ENCODE measurements around the gene BSND. TPM values are rescaled to one million over a fixed set of nuclear protein-coding genes. Genes with fewer than 3 reads are reported as not detected.

BSND gene
- total RNA-seq, 6 donors from 2014 or later, result under 0.01 to 0.10 TPM; not detected in 4

GRCh38 chr1:54980046-54980527, 18.6 kb upstream of the BSND start:
- no peak for TF ChIP-seq CTCF (IDR thresholded peaks at IDR 0.05)
- TF ChIP-seq POLR2AphosphoS5 (IDR thresholded peaks at IDR 0.05), result no peak
- no peak for TF ChIP-seq EP300 (IDR thresholded peaks at IDR 0.05)
- TF ChIP-seq POLR2A (IDR thresholded peaks at IDR 0.05), result no peak
- Histone ChIP-seq H3K36me3 (no peaks in the 10 kb centered on the region), H3K4me1 (peaks cover 0 to 11% (median 5%) of the 10 kb centered on the region in 4 donors), H3K27me3 (peaks cover 0 to 14% (median 2%) of the 10 kb centered on the region in 4 donors), H3K4me3 (peak overlapping the region in 3 of 4 donors; percentile 48 to 58 (median 57)), H3K9me3 (no peaks in the 10 kb centered on the region), H3K27ac (peak overlapping the region in 1 of 4 donors; percentile 21)
- 30 to 37% methylated on average over 18 to 22 of the region's 25 CpGs for WGBS, 2 donors
- ATAC-seq (ENCODE audit: low FRiP score in 2 of 2), result no peak
- no peak for DNase-seq

GRCh38 chr1:54980528-54981241, 18.0 kb upstream of the BSND start, which contains the start of gene TMEM61:
TMEM61 (plus strand) TSS chr1:54980628; CDS start chr1:54981066, 438 bp downstream.
- 8 to 25% methylated on average over 15 to 53 of the region's 69 CpGs for WGBS, 2 donors
- Histone ChIP-seq H3K27me3 (peaks cover 0 to 14% (median 2%) of the 10 kb centered on the region in 4 donors), H3K27ac (peak within 1 kb of the TSS in 1 of 4 donors; percentile 21), H3K9me3 (no peaks in the 10 kb centered on the region), H3K4me3 (peak within 1 kb of the TSS in 3 of 4 donors; percentile 48 to 58 (median 57)), H3K36me3 (no peaks in the 10 kb centered on the region), H3K4me1 (peaks cover 0 to 11% (median 5%) of the 10 kb centered on the region in 4 donors)
- TF ChIP-seq EP300 (IDR thresholded peaks at IDR 0.05) (no peak), CTCF (IDR thresholded peaks at IDR 0.05) (no peak), POLR2A (IDR thresholded peaks at IDR 0.05) (no peak), POLR2AphosphoS5 (IDR thresholded peaks at IDR 0.05) (no peak)
- peak; percentile 8 to 47 for ATAC-seq (ENCODE audit: low FRiP score in 2 of 2)
- DNase-seq, result peak; percentile 33 to 87

- 90 to 92% methylated on average over 8 of the region's 8 CpGs for WGBS, 2 donors
- Histone ChIP-seq H3K36me3 (no peaks in the 10 kb centered on the region), H3K4me3 (peak overlapping the region in 1 of 4 donors; percentile 58), H3K9me3 (no peaks in the 10 kb centered on the region), H3K4me1 (peaks cover 0 to 11% (median 5%) of the 10 kb centered on the region in 4 donors), H3K27ac (no peak overlapping the region), H3K27me3 (peaks cover 0 to 14% (median 2%) of the 10 kb centered on the region in 4 donors)
- no peak for ATAC-seq (ENCODE audit: low FRiP score in 2 of 2)
- TF ChIP-seq POLR2AphosphoS5 (IDR thresholded peaks at IDR 0.05), result no peak
- TF ChIP-seq EP300 (IDR thresholded peaks at IDR 0.05), result no peak
- TF ChIP-seq CTCF (IDR thresholded peaks at IDR 0.05), result no peak
- no peak for TF ChIP-seq POLR2A (IDR thresholded peaks at IDR 0.05)
- no peak for DNase-seq
These were observed 17.3 kb upstream of the BSND start for GRCh38 chr1:54981466-54981865.

- Histone ChIP-seq H3K36me3 (no peaks in the 10 kb centered on the region), H3K4me1 (peaks cover 0 to 11% (median 5%) of the 10 kb centered on the region in 4 donors), H3K9me3 (no peaks in the 10 kb centered on the region), H3K27me3 (peaks cover 0 to 14% (median 2%) of the 10 kb centered on the region in 4 donors), H3K27ac (no peak overlapping the region), H3K4me3 (no peak overlapping the region)
- peak in 1 of 2 donors; percentile 17 for DNase-seq
- no peak for ATAC-seq (ENCODE audit: low FRiP score in 2 of 2)
- TF ChIP-seq CTCF (IDR thresholded peaks at IDR 0.05), result no peak
- TF ChIP-seq POLR2A (IDR thresholded peaks at IDR 0.05), result no peak
- no peak for TF ChIP-seq EP300 (IDR thresholded peaks at IDR 0.05)
- TF ChIP-seq POLR2AphosphoS5 (IDR thresholded peaks at IDR 0.05), result no peak
These were observed 16.0 kb upstream of the BSND start for GRCh38 chr1:54982739-54983138.

Measured in upper lobe of left lung (tissue), 6 donors.